Smooth muscle cell of the brain vasculature (primary cell): ENCODE measurements around the gene NAA25.
"Not testable (repeated sequence)": the region's sequence is repeated elsewhere in the genome, so short reads cannot be mapped to it uniquely, and the experiment has no call there.

ENCODE experiments used
- DNase-seq: peaks from one replicate; pipeline ENCODE4 v3.0.0-alpha.2; 2012; ENCODE audit warnings: low read depth, low spot score

NAA25 gene

DNA sequence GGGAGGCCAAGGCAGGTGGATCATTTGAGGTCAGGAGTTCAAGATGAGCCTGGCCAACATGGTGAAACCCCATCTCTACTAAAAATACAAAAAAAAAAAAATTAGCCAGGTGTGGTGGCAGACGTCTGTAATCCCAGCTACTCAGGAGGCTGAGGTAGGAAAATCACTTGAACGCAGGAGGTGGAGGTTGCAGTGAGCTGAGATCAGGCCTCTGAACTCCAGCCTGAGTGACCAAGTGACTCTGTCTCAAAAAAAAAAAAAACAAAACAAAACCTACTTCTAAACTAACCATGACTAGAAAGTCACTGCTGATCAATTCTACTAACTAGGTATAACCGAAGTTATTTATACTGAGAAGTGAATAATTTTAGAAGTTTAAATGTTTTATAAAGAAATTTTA, 99.0 kb downstream of the NAA25 start:
- DNase-seq: not testable (repeated sequence)

DNA sequence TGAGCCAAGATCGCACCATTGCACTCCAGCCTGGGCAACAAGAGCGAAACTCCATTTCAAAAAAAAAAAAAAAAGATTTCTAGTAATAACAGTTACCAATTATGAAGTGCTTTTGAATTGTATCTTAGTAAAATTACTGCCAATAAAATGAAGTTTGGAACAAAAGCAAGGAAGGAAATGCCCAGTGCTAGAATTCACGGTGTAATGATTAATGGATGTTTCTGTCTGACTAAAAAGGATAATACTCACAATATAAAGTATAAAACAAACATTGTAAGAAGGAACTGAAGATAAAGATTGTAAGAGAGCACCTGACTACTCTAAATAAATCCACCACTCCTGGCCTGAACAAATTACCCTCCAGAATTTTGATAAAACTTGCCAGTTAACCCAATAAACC, 99.7 kb downstream of the NAA25 start:
- no peak for DNase-seq

DNA sequence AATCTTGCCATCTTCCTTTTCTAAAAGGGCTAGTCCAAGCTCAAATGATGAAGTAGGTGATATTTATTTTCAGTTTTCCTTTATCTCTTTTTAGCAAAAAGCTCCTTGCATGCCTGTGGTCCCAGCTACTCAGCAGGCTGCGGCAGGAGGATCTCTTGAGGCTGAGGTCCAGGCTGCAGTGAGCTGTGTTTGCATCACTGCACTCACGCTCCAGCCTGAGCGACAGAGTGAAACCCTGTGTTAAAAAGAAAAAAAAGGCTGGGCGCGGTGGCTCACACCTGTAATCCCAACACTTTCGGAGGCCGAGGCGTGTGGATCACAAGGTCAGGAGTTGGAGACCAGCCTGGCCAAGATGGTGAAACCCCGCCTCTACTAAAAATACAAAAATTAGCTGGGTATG, 100.6 kb downstream of the NAA25 start:
- DNase-seq: no peak

DNA sequence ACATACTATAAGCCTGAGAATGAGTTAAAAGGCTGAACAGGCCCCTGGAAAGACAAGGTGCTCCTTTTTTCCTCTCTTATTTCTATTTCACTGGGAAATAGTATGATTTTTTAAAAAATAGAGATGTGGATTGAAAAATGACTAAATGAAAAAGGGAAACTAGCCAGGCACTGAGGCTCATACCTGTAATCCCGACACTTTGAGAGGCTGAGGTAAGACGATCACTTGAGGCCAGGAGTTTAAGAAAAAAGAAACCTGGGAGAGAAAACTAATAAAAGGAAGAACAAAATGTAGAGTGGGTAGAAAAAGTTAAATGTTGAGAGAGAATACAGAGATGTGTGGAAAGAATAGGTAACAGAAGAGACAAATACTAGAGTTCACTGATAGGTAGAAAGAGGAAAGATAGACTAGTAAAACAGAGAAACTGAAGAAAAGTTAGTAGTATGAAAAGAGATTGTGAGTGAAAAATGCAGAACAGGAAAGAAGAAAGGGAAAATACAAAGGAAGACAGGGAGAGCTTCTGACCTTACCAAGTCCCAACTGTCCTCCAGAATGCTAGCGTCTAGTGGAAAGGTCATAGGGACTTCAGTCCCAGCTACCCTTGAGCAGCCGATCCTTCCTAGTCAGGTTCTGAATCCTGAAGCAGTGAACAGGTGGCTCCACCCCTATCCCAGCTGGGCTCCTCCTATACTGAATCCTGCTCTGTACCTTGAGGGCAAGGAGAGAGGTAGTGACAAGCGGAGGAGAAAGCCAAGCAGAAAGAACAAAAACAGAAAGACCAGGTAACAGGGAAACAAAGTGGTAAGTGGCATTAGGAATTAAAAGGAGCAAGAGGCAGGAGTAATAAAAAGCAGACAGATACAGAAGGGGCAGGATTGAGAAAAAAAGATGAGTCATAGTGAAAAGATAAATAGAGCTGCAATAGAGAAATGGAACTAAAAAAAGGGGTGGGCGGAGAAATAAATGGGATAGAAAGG, 102.9 kb downstream of the NAA25 start:
- no peak for DNase-seq

DNA sequence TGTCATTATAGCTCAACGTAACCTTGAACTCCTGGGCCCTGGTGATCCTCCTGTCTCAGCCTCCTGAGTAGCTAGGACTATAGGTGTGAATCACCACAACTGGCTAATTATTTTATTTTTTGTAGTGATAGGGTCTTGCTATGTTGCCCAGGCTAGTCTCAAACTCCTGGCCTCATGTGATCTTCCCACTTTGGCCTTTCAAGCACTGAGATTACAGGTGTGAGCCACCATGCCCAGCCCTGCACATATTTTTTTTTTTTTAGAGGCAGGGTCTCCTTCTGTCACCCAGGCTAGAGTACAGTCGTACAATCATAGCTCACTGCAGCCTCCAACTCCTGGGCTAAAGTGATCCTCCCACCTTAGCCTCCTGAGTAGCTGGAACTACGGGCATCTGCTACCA, 104.5 kb downstream of the NAA25 start:
- DNase-seq: no peak

DNA sequence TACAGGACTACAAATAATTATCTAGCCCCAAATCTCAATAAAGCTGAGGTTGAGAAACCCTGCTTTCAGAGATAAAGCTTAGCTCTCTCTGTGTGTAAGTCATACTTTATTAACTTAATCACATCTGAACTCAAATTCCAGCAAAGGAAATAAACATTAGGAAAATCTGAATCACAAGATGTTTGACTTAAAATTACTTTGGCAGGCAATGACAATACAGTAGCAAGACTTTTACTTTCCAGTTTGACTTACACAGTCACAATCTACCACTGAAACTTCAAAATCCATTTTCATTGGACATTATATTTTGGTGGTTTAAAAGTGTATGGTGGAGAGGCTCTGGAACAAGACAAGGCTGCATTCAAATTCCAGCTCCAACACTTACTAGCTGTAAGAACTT, 107.0 kb downstream of the NAA25 start:
- DNase-seq: no peak

DNA sequence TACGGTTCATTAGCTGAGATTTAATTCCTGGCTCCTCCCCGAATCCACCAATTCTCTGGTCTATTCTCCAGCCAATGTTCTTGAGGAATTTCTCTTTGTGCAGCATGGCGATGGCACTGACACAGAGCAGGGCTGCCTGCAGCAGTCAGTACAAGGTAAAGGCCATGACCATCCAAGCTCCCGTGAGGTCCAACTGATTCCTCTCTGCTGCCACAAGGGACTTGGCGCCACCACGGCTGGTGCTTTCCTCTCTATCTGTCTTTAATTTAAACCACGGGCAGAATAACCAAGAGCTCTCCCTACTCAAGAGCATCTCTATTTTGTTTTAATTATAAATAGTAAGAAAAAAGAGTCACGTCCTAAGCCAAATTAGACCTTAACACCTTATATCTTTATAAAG, 107.8 kb downstream of the NAA25 start:
- no peak for DNase-seq

DNA sequence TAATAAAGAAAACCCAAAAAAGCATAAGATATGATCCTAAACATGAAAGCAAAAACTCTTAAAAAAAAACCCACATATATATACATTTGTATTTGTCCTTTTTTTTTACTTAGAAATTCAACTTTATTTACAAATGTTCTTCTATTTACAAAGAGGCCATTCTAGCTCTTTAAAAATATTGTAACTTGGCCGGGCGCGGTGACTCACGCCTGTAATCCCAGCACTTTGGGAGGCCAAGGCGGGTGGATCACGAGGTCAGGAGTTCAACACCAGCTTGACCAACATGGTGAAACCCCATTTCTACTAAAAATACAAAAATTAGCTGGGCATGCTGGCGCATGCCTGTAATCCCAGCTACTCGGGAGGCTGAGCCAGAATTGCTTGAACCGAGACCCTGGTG, 109.5 kb downstream of the NAA25 start:
- not testable (repeated sequence) for DNase-seq

DNA sequence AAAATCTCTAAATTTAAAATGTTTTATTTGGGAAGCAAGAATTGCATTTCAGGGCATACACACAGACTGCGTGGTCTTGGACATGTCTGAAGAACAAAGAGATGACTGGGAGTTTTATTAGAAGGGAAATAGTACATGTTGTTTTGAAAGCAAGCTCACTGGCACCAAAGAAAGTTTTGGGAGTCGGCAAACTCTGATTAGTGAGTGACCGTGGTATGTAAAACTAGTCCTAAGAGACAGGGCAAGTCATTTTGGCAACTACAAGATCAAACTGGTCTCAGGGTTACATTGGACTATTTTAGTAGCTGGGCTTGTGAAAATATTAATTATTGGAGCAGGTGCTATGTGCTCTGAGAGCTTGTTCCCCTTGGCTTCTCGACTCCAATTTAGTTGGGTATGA, 110.6 kb downstream of the NAA25 start:
- DNase-seq: no peak

DNA sequence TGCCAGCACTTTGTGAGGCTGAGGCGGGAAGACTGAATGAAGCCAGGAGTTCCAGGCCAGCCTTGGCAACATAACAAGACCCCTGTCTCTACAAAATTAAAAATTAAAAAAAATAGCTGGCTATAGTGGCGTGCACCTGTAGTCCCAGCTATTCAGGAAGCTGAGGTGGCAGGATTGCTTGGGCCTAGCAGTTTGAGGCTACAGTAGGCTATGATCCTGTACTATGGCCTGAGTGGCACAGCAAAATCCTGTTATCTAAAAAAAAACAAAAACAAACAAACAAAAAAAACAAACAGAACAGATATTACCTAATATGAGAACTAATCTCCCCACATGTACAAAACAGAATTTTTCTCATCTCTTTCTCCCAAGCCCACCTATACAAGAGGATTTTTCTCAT, 111.3 kb downstream of the NAA25 start:
- DNase-seq: no peak

DNA sequence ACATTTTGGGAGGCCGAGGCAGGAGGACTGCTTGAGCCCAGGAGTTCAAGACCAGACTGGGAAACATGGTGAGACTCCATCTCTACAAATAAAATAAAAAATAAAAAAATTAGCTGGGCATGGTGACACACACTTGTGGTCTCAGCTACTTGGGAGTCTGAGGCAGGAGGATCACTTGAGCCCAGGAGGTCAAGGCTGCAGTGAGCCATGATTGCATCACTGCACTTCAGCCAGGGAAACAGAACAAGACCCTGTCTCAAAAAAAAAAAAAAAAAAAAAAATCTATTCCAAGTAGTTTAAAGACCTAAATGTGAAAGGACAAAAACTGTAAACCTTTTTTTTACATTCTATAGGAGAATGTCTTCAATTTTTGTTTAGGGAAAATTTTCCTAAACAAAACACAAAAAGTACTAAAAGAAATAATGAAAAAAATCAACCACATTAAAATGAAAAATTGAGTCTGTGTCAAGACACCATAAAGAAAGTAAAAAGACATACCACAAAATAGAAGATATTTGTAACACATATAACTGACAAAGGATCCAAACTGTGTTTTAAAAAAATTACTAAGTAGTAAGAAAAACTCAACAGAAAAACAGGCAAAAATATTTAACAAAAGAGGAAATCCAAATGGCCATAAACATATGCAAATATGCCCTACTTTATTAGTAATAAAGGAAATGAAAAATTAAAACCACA, 112.7 kb downstream of the NAA25 start:
- no peak for DNase-seq

DNA sequence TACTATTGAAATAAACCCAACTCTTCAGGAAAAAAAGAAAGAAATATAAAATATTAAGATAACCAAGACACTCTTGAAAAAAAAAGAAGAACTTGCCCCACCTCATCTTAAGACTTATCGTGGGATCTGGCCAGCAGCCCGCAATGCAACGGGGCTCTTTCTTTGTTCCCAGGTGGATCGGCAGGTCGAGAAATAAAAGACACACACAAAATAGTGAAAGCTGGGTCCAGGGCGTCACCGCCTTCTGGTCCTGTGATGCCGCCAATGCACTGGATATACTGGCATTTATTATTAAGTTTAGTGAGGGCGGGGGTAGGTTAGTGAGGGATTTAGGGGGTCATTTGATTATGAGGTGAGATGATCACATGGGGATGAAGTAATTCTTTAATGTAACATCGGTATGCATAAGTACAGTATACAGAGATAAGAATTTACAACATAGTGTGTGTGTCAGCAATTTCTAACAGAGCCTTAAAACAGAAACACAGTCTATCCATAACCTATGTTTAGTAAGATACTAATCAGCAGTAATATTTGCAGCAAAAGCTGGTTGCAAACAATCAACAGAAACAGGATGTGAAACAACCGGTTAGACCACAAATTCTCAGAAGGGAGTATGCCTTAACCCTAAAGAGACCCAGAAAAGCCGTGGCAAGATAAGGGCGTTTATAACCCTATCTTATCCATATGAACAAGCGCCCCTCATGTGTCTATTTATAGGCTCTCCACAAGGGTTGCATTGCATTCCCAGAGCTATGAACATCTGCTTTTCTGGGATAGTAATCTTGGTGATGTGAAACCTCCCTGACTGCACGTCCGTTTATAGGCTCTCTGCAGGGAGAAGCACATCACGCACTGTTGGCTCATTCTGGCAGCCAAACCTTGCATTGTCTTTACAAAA, 114.1 kb downstream of the NAA25 start:
- DNase-seq: not testable (repeated sequence)

DNA sequence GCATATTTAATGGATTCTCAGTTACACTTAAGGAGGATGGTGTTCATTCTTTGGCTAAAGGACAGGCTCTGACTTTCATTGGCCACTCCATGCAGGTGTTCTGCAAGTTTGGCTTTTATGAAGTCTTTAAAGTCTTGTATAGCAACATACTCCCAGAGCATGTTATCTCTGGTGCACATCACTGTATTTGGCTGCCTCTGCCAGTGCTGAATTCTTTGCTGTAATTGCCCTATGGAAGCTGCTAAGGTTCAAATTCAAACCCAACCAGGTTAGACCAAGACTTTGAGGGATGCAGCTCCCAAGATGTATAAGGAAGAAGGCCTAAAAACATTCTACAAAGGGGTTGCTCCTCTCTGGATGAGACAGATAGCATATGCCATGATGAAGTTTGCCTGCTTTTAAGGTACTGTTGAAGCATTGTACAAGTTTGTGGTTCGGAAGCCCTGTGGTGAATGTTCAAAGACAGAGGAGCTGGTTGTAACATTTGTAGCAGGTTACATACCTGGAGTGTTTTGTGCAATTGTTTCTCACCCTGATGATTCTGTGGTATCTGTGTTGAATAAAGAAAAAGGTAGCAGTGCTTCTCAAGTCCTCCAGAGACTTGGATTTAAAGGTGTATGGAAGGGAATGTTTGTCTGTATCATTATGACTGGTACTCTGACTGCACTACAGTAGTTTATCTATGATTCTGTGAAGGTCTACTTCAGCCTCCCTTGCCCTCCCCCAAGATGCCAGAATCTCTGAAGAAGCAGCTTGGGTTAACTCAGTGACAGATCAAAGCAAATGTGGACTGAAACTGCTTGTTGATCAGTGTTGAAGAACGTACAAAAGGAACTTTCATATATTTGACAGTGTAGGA, 115.1 kb downstream of the NAA25 start:
- DNase-seq: no peak

DNA sequence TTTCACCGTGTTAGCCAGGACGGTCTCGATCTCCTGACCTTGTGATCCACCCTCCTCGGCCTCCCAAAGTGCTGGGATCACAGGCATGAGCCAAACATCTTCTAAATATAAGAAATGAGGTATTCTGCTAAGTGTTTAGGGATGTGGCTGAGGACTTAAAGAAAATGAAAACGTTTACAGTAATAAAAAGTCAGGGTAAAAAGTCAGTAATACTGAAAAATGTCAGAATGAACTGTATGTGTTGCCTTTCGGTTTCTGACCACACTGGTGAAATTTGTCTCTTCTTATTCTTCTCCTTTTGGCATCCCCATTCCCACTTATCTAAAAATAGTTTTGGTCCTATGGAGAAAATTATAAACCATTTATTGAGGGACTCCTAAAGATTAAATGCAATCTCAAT, 116.1 kb downstream of the NAA25 start:
- DNase-seq: no peak

DNA sequence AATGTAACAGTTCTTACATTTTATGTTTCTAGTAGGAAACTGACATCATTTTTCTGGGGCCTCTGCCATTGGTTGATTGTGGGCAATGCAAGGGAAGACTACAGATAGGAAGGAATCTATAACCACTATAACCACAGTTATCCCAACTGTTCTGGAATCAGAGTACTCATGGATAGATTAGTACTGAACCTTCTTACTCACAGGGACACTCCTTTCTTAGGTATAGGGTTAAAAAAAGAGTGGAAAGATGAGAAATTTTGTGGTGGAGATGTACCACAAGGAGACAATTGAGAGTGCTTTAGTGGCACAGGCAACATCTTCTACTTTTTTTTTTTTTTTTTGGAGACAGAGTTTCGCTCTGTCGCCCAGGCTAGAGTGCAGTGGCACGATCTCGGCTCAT, 116.6 kb downstream of the NAA25 start:
- DNase-seq: no peak

DNA sequence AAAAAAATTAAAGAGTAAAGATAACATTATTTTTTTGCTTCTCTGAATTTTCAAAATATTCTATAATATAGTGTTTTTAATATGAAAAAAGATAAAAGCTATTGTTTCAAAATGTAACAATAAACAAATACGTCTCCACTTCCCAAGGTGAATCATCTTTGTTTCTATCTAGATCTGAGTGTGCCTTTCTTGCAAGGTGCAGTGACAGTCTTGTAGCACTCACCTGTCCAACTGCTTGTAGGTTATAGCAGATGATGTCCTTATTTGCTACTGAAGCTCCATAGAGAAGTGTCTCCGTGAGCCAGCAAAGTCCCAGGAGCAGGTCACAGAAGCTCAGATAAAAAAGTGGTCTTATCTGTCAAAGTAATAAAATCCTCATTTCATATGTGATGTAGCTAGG, 117.0 kb downstream of the NAA25 start:
- no peak for DNase-seq

DNA sequence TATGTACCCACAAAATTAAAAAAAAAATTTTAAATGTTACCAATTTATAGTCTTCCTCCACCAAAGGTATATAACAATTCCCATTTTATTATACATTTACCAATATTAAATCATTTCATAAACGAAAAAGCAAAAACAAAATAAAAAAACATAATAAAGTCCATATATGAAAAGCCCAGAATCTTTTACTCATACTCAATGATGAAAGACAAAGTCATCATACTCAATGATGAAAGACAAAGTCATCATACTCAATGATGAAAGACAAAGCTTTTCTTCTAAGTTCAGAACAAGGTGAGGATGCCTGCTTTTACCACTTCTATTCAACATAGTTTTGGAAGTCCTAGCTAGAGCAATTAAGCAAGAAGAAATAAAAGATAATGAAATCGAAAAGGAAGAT, 123.8 kb downstream of the NAA25 start:
- DNase-seq: no peak

DNA sequence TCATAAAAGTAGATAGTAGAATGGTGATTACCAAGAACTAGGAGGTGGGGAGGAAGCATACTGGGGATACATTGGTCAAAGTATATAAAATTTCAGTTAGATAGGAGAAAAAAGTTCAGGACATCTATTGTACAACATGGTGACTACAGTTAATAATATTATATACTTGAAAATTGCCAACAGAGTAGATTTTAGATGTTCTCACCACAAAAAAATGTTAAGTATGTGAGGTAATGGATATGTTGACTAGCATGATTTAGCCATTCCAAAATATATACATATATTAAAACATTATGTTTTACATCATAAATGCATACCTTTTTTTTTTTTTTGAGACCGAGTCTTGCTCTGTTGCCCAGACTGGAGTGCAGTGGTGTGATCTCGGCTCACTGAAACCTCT, 126.6 kb downstream of the NAA25 start:
- no peak for DNase-seq

DNA sequence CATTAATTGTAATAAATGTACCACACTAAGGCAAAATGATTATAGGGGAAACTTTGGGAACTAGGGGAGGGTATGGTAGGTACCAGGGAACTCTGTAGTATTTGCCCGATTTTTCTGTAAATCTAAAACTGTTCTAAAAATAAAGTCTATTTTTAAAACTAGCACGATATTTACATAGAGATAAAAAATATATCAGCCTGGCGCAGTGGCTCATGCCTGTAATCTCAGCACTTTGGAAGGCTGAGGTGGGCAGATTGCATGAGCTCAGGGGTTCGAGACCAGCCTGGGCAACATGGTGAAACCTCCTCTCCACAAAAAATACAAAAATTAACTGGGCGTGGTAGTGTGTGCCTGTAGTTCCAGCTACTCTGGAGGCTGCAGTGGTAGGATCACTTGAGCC, 128.0 kb downstream of the NAA25 start:
- no peak for DNase-seq

DNA sequence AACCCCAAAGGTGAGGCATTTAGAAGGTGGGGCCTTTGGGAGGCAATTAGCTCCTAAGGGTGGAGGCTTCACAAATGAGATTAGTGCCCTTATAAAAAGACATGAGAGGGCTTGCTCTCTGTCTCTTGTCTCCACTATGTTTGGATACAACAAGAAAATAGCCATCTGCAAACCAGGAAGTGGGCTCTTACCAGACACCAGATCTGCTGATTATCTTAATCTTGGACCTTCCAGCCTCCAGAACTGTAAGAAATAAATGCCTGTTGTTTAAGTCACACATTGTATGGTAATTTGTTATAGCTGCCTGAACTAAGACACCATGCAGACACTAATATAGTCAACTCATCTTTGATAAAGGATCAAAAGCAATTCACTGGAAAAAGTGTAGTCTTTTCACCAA, 130.0 kb downstream of the NAA25 start:
- no peak for DNase-seq

DNA sequence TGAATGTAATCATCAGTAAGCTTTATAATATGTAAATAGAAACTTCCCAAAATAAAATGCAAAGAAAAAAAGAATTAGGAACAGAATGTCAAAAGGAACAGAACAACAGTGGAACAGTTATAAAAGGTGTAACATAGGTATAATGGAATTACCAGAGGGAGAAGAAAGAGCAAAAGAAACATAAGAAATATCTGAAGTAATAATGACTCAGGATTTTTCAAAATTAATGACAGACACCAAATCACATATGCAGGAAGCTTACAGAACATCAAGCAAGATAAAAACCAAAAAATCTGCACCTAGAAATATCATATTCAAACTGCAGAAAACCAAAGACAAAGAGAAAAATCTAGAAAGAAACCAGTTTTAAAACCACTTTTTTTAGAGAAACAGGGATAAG, 131.7 kb downstream of the NAA25 start:
- DNase-seq: no peak
